Hematopoietic multipotent progenitor cell treated with erythropoietin and hydrocortisone succinate and interleukin-3 and kit ligand, for 15 days (in vitro differentiated cells): ENCODE measurements around the gene GPR78.

Source experiments
- DNase-seq: peaks from one replicate; pipeline ENCODE4 v3.0.0-alpha.2; 2015; ENCODE audit warnings: low spot score

GPR78 gene, protein sequence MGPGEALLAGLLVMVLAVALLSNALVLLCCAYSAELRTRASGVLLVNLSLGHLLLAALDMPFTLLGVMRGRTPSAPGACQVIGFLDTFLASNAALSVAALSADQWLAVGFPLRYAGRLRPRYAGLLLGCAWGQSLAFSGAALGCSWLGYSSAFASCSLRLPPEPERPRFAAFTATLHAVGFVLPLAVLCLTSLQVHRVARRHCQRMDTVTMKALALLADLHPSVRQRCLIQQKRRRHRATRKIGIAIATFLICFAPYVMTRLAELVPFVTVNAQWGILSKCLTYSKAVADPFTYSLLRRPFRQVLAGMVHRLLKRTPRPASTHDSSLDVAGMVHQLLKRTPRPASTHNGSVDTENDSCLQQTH

GRCh38 chr4:8580321-8581093, at the start of gene GPR78:
TSS of gene GPR78 (plus strand) at chr4:8580392. CDS start at chr4:8580983, 591 bp downstream.
- peak; percentile 5 for DNase-seq

GRCh38 chr4:8532245-8532781, 47.9 kb upstream of the GPR78 start:
- no peak for DNase-seq

- no peak for DNase-seq
Measured at GRCh38 chr4:8533274-8533865, 46.8 kb upstream of the GPR78 start.

GRCh38 chr4:8534129-8534528, 46.1 kb upstream of the GPR78 start:
- DNase-seq, result no peak

GRCh38 chr4:8534611-8535010, 45.6 kb upstream of the GPR78 start:
- no peak for DNase-seq

GRCh38 chr4:8536467-8536866, 43.7 kb upstream of the GPR78 start:
- no peak for DNase-seq

DNA sequence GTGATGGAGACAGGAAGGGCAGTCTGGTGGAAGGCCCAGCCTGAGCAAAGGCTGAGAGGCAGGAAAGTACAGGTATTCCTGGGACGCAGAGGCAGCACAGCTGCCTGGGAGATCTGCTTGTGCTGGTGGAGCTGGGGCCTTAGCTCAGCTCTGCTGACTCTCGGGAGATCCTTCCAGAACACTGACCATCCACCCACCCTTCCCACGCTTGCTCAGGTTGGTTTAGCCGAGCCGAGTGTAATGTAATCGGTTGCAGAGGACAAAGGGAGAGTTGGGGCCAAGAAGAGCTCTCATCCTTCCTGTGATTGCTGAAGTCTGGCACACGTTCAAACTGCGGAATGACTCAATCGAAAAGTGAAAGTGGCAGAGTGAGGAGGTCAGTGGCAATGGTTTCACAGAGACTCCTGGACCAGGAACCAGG, 43.1 kb upstream of the GPR78 start:
- no peak for DNase-seq

DNA sequence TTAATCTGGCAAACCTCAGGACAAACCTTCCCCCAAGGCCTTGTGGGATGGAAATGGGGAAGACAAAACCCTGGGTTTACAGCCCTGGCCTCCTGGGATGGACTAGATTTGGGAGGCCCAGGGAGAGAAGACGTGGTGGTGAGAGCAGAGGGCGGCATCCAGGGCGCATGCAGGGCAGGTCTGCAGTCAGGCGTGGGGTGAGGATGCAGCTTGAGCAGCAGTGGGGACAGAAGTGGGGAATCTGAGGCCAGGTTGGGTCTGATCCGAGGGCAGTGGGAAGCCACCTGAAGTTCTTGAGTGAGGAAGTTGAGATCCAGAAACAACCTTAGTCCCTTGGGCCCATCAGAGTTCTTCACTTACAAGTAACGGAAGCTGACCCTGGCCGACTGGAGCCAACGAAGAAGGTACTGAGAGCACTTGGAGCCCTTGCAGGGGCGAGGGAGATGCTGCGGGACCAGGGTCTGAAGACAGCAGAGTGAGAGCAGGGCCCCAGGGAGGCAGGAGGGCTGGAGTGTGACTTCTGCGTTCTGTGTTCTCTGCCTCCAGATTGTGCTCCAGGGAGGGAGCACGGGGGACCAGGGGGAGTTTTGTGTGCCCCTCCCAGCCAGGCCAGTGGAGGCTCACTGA, 42.0 kb upstream of the GPR78 start:
- DNase-seq, result no peak

DNA sequence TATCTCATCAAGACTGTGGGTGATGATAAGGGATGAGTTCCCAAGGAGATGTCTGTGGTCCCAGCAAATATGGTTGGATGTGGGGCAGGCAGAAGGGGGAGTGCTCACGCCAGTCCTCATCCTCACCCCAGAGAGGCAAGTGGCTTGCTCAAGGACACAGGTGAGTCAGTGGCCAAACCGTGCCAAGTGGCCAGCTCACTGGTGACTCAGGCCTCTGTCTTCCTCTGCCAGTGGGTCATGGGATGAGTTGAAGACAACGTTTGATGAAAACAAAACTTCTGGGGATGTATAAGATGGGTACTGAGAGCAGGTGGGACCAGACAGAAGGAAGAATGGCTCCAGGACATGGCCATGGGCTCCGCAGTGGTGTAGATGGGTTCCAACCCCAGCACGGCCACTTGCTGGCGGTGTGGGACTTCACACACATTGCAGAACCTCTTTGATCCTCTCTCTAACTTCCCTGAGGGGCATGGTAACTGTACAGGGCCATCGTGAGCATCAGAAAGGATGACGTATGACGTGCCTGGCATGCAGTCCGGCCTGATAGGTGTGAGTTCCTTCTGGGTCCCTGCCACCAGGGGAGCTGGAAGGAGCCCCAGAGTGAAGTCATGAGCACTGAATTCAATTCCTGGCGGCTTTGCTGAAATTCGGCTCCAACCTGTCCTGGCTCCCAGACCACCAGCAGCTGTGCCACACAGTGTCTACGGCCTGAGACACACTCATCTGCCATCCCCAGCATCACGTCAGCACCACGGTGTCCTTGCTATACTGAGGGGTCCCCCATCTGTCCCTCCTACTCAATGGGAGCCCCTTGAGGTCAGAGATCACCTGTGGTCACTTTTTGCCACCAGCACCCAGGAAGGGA, 41.3 kb upstream of the GPR78 start:
- DNase-seq, result no peak

DNA sequence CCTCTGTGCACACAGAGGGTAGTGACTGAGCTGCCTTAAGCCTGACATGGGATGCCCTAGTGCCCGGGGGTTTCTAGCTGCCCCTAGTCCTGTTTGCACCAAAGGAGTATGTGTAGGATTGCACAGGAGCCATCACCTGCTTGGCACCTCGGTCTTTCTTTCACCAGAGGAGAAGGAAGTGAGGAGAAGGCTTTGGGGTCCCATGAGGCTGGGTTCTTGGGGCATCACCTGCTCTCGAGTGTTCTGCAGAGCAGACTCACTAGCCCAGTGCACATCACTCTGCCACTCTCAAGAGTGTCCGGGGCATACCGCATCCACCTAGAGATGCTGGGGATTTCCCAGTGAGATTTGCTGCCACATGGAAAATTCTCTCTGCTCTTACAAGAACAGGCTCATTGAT, 40.5 kb upstream of the GPR78 start:
- DNase-seq, result no peak

DNA sequence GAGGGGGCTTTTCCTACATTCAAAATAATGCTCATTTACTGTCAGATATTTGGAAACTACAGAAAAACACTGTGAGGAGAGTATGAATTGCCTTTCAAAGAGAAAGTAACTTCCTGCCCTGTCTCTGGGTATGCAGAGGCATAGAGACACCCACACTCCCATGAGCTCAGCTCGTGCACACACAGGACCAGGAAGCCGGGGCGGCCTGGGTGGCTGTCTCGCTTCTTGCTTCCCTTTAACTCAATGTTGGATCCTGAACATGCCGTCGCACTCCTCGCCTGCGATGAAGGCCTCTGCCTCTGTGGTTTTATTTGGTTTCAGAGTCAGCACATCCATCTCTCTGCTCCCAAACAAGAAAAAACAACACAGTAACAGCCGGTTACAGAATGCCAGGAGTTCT, 40.1 kb upstream of the GPR78 start:
- no peak for DNase-seq

DNA sequence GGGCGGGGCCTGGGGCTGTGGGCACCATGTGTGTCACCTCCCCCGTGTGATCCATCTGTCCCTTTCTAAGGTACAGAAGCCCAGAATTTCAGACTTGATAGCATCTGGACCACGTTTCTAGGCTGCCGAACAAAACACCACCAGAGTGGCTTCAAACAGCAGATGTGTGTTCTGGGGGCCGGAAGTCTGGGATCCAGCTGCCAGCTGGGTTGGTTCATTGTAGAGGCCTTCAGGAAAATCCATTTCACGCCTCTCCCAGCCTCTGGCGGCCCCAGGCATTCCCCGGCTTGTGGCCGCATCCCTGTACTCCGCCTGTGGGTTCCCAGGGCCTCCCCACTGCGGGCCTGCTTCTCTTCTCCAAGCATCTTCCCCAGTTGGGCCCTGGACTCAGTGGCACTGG, 39.6 kb upstream of the GPR78 start:
- DNase-seq, result no peak

- DNase-seq, result no peak
Measured at GRCh38 chr4:8540991-8541390, 39.2 kb upstream of the GPR78 start.

GRCh38 chr4:8541981-8542715, 38.0 kb upstream of the GPR78 start:
- DNase-seq, result no peak

GRCh38 chr4:8542776-8543525, 37.2 kb upstream of the GPR78 start:
- DNase-seq, result no peak

DNA sequence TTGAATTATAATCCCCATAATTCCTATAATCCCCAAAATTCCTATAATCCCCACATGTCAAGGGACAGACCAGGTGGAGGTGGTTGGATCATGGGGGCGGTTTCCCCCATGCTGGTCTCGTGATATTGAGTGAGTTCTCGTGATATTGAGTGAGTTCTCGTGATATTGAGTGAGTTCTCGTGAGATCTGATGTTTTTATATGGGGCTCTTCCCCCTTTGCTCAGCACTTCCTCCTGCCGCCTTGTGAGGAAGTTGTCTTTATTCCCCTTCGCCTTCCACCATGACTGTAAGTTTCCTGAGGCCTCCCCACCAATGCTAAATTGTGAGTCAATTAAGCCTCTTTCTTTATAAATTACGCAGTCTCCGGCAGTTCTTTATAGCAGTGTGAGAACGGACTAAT, 36.6 kb upstream of the GPR78 start:
- no peak for DNase-seq

- no peak for DNase-seq
Measured at GRCh38 chr4:8544282-8544681, 35.9 kb upstream of the GPR78 start.

- no peak for DNase-seq
Measured at GRCh38 chr4:8544741-8545438, 35.3 kb upstream of the GPR78 start.

- DNase-seq, result no peak
Measured at GRCh38 chr4:8545439-8545765, 34.8 kb upstream of the GPR78 start.

- no peak for DNase-seq
Measured at GRCh38 chr4:8546766-8547107, 33.5 kb upstream of the GPR78 start.
